ENCODE results near the gene COMMD9.
A peak's percentile ranks its signal among the peaks of the same experiment; 100 is the strongest.
"Not testable (repeated sequence)": the region's sequence is repeated elsewhere in the genome, so short reads cannot be mapped to it uniquely, and the experiment has no call there.

COMMD9 gene
- 35.0 to 40.5 (median 38.8) reads per million in 4 experiments for total RNA-seq

GRCh38 chr11:36289226-36289852, at the start of gene COMMD9:
COMMD9 (minus strand) TSS chr11:36289424; CDS start chr11:36289412, 12 bp downstream.
- peak; percentile 86 for DNase-seq

DNA sequence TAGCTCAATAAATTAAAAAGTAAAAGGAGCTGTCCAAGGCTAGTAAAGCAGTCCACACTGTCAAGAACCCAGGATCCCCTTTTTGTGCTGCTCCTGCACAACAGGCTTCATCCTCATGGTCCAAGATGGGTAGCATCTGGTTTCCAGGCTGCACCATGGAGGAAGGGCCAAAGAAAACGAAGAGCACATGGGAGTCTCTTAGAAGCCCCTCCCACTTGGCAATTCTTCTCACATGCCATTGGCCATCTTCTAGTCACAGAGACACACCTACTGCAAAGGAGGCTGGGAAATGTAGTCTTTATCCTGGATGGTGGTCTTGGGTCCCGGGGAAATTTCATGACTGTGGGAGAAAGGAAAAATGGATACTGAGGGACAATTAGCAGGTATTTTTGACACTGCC, 44.7 kb upstream of the COMMD9 start:
- DNase-seq = no peak

GRCh38 chr11:36333468-36333867, 44.2 kb upstream of the COMMD9 start:
- no peak for DNase-seq

DNA sequence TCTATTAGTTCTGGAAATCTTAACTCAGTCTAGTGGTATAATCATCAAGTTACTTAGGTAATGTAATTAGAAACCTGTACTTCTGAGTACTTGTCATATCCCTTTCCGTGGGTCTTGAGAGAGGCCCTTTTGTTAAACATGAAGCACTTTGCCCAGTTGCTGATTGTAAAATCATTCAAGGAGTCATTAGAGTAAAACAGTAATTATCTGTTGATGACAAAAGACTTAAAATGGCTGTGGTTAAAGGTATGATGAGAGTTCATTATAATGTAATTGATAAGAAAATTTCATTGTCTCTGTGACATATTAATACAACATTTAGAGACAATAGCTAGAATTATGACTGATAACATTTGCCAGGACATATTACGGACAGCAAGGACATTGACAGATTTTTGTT, 41.2 kb upstream of the COMMD9 start:
- DNase-seq = no peak

DNA sequence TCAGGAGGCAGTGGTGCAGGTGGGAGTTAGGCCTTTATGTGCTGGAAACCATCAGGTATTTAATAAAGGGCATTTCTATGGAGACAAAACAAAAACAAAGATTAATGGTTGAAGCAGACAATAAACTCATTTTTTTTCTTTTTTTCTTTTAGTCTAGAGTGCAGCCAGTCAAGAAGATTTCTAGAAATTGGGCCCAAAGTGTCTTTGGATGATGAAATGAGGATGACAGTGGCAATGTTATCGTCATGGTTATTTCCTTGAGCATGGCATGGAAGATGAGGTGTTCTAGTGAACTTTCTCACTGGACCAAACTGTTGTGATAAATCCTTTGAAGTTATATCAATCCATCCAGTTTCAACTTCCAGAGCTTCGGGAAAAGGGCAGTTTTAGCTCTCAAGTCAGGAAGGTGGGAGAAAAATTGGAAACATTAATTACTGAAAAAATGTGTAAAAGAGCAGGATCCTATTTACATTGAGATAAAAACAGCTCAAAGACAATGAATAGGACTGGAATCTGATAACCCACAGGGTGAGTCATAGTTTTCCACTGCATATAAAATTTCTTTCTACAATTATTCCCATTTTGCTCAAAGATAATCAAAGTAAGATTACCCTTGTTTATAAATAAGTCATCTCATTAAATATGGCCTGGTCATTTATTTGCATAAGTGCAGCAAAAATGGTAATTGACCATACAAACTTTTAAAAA, 39.9 kb upstream of the COMMD9 start:
- DNase-seq = no peak

DNA sequence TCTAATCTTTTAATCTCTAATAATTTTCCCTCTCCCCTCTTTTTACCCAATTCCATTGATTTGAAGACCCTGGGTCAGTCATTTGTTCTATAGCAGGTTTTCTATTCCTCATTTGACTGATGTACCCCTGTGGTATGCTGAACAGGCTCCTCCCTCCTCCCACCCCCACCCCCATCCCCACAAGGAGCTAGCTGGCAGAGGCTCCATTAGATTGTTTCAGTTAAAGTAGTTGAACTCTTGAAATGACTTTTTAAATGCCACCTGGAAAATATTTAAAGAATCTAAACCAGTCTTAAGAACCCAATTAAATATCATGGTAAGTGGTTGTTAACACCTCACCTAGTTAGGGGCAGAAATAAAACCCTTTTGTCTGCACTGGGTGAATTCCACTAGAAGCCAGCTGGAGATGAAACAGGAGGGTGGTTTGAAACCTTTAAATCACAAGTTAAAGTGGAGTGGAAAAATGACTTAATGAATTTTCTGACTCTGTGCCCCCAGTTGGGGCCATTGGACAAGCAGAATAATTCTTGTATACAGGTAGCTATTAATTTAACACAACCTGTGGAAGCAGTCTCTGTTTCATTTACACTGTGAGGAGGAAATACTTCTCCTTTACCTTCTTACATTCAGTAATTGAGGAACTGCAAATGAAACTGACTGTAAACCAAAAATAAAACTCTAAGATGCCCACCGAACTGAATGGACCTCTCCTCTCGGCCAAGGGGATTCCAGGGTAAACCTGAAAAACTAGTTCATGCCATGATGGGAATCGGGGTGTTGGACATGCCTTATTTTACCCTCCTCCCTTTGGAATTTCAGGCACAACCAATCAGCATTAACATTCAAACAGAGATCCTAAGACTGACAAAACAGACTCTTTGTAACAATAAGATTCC, 37.5 kb upstream of the COMMD9 start:
- DNase-seq = no peak

GRCh38 chr11:36325403-36325802, 36.2 kb upstream of the COMMD9 start:
- not testable (repeated sequence) for DNase-seq

DNA sequence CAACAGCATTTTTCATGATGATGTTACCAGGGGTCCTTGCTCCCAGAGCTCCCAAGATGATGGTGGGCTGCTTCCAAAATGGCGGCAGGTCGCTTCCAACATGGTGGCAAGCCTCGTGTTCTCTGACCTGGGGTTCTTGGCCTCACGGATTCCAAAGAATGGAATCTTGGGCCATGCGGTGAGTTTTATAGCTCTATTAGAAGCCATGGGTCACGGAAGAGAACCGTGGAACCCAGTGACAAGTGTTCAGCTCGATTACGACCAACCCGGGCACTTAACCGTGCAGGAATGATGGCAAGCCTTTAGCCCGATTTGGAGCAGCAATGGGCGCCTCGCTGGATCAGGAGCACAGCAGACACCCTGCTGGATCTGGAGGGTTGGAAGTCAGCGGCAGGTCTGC, 35.7 kb upstream of the COMMD9 start:
- not testable (repeated sequence) for DNase-seq

DNA sequence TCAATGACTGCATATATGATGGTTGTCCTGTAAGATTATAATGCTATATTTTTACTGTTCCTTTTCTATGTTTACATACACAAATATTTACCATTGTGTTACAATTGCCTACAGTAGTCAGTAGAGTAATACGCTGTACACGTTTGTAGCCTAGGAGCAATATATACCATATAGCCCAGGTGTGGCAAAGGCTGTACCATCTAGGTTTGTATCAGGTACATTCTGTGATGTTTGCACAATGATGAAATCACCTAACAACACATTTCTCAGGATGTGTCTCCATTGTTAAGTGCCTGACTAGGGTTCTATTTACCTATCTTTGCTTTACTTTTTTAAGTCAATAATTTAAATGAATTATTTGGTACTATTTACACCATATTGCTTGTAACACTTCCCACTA, 28.8 kb upstream of the COMMD9 start:
- DNase-seq = no peak

- DNase-seq = no peak
These were observed 26.8 kb upstream of the COMMD9 start for GRCh38 chr11:36316049-36316448.

DNA sequence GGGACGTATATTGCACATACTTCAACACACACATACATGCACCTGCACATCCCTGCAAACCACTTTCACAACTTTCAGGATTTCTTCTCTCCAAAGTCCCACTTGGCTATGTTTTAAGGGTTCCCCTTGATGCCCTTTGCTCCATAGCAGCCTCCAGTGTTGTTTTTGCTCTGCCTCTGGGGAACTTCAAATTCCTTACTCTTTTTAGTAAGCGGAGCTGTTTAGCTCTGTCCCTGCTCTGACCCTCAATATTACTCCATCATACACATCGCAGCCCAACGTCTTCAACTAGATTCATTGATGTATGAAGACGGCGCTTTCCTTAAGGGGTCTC, 25.2 kb upstream of the COMMD9 start:
- no peak for DNase-seq

GRCh38 chr11:36313750-36314433, 24.7 kb upstream of the COMMD9 start:
- DNase-seq = no peak

DNA sequence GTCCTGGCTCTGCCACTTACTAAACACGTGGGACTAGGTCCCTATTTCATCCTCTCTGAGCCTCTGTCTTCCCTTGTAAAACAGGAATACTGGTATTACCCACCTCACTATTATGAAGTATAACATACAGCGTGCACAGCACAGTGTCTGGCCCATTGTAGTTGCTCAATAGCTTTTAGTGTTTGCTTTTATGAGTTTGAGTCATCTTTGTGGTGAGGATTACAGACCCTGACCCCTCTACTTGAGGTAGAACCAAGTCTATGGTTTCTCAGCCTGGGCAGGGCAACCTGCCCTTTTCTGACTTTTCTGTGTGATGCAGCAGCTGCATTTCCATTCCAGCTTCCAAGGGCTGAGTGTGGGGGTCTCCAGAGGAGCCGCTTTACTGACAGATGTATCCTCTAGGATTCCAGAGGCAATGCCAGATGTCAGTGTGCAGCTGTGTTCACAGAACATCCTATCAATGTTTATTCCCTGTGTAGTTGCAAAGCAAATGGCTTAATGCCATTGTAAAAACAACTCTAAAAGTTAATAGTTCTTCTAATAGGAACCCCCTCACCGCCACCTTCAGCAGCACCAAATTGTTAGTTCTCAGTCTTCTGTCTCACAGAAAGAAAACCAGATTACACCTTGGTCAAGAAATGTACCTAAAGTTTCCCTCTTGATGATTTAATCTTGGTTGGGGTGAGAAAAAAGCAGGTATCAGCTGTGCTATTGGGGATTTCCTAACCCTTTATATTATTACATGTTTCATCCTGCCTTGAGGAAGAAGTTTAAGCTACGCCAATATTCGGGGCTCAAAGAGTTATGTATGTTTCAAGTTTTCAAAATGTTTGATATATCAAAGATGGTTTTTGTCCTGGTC, 23.6 kb upstream of the COMMD9 start:
- DNase-seq = no peak

- no peak for DNase-seq
These were observed 22.8 kb upstream of the COMMD9 start for GRCh38 chr11:36311926-36312595.

GRCh38 chr11:36309779-36310178, 20.6 kb upstream of the COMMD9 start:
- no peak for DNase-seq

DNA sequence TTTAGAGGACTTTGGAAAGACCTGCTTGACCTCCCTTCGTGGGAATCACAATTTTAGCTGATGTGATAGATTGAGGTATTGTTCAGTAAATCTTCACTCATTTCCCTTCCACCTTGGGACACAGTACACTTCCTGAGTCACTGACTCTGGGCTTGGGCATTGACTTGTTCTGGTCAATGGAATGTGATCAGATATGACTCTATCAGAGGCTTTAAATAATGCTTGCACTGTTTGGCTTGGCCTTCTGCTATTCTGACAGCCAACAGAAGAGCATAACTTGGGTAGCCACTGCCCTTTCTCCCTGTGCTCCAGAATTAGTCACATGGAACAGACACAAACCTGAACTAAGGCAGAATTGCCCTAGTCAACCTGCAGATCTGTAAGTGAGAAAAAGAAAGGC, 19.4 kb upstream of the COMMD9 start:
- no peak for DNase-seq

DNA sequence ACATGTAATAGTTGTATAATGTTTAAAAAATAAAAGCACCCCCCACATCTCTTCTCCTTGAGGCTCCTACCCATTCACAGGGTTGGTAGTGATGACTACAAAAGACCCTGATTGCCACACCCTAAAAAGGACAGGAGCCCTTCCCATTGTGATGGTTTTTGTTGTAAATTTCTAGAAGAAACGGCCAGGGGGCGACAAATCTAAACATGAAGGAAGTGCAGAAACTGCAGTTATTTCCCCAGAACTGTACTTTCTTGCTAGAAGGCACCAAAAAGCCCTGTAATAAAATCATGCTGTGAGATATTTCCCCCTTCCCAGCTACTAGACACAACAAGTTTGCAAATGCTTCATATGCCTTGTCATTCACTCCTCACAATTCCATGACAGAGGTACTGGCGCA, 17.7 kb upstream of the COMMD9 start:
- DNase-seq = no peak

DNA sequence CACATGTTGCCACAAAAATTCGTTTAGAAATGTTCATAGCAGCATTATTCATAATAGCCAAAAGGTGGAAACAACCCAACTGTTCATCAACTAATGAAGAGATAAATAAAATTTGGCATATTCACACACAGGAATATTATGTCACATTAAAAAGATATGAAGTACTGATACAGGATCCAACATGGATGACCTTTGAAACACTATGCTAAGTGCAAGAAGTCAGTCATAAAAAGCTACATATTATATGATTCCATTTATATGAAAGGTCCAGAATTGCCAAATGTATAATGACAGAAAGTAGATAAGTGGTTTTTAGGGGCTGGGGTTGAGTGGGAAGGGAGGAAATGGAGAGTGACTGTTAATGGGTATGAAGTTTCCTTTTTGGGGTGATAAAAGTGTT, 15.8 kb upstream of the COMMD9 start:
- no peak for DNase-seq

GRCh38 chr11:36304351-36304750, 15.1 kb upstream of the COMMD9 start:
- no peak for DNase-seq

- DNase-seq = no peak
These were observed 11.4 kb upstream of the COMMD9 start for GRCh38 chr11:36300650-36301049.

GRCh38 chr11:36296884-36297543, 7.8 kb upstream of the COMMD9 start:
- DNase-seq = no peak

Data from effector CD8-positive, alpha-beta T cell (primary cell).